CD4-positive, alpha-beta T cell treated with Interleukin-6 at 100 ng/mL for 8 hours (primary cell): ENCODE data around the gene ADGRG7.

Source experiments
- DNase-seq: peaks from one replicate; pipeline ENCODE4 v3.0.0-alpha.2; 2020; ENCODE audit warnings: mixed read lengths, low spot score

ADGRG7 gene

GRCh38 chr3:100743535-100743934 lies 134.1 kb downstream of the ADGRG7 start:
- no peak for DNase-seq

DNA sequence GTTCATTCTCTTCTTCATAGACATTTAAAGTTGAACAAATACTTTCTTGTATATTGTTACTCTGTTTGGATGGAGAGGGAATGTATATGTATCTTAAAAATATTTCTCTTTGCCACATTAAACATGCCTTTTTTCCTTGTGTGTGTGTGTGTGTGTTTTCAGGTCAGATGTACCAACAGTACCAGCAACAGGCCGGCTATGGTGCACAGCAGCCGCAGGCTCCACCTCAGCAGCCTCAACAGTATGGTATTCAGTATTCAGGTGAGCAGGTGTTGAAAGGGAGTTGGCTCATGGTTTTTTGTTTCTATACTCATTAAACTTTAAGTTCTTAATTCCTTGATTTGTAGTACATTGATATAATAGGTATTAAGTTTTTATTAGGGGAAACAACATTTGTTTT lies 135.3 kb downstream of the ADGRG7 start:
- DNase-seq: no peak
